ENCODE measurements around the gene TMEM106A. TPM values are rescaled to one million over a fixed set of nuclear protein-coding genes. Genes with fewer than 3 reads are reported as not detected.
"Not testable (repeated sequence)": the region's sequence is repeated elsewhere in the genome, so short reads cannot be mapped to it uniquely, and the experiment has no call there.

The TMEM106A gene
- total RNA-seq, 2 experiments from 2014 or later: 8.6 to 9.6 TPM

- CTCF ChIA-PET, POLR2A ChIA-PET: not testable (repeated sequence)
Measured at GRCh38 chr17:43239597-43239996, 27.9 kb downstream of the TMEM106A start.

GRCh38 chr17:43240596-43241352 lies 29.1 kb downstream of the TMEM106A start:
- POLR2A ChIA-PET, CTCF ChIA-PET: not testable (repeated sequence)

- CTCF ChIA-PET, POLR2A ChIA-PET: not testable (repeated sequence)
Measured at GRCh38 chr17:43246456-43246855, 34.8 kb downstream of the TMEM106A start.

Other genes with a start within 250 kb of the TMEM106A start
- 10 to 100 TPM; 88.5 to 95.4 TPM for gene AARSD1, start 247.4 kb upstream of the TMEM106A start, total RNA-seq
- gene PTGES3L, start 231.8 kb upstream of the TMEM106A start, total RNA-seq: under 1 TPM; 0.63 to 0.80 TPM
- gene RUNDC1, start 231.3 kb upstream of the TMEM106A start, total RNA-seq: 10 to 100 TPM; 14.4 to 14.9 TPM
- gene RPL27, start 213.5 kb upstream of the TMEM106A start, total RNA-seq: 1,000 to 10,000 TPM; 1,386 to 1,409 TPM
- 10 to 100 TPM; 19.0 to 21.9 TPM for gene IFI35, start 205.1 kb upstream of the TMEM106A start, total RNA-seq
- 10 to 100 TPM; 33.6 to 36.0 TPM for gene VAT1, start 189.5 kb upstream of the TMEM106A start, total RNA-seq
- gene RND2, start 186.6 kb upstream of the TMEM106A start, total RNA-seq: under 1 TPM; 0.06 TPM
- gene BRCA1, start 86.5 kb upstream of the TMEM106A start, total RNA-seq: 10 to 100 TPM; 77.5 to 82.1 TPM
- gene NBR1, start 40.7 kb upstream of the TMEM106A start, total RNA-seq: 10 to 100 TPM; 35.5 to 37.0 TPM
- under 1 TPM in 1 of 2 experiments, not detected in 1; 0.31 TPM for gene CCDC200, start 16.7 kb downstream of the TMEM106A start, total RNA-seq
- gene RNU2-1, start 22.1 kb downstream of the TMEM106A start, total RNA-seq: 1,000 to 10,000 TPM; 2,386 to 3,070 TPM
- 1 to 10 TPM; 2.2 to 2.6 TPM for gene ARL4D, start 187.1 kb downstream of the TMEM106A start, total RNA-seq

Measured in activated CD8-positive, alpha-beta memory T cell treated with anti-CD3 and anti-CD28 coated beads for 36 hours (primary cell).